Mesothelial cell of epicardium (in vitro differentiated cells): ENCODE measurements around the gene SLC1A1. TPM values are rescaled to one million over a fixed set of nuclear protein-coding genes. Genes with fewer than 3 reads are reported as not detected.

ENCODE experiments used
- DNase-seq, 2 experiments: peaks; one replicate each; pipeline ENCODE4 v3.0.0; 2021; ENCODE audit warnings: low spot score in 2 of 2; ENCODE audit not compliant: unreplicated experiment in 2 of 2
- H3K27ac Mint-ChIP-seq: 2 replicates; pipeline ENCODE4 v1.8.0; 2021; ENCODE audit warnings: mixed read lengths
- H3K27me3 Mint-ChIP-seq: 2 replicates; pipeline ENCODE4 v1.8.0; 2021; ENCODE audit warnings: low read depth, mixed read lengths
- H3K36me3 Mint-ChIP-seq: 2 replicates; pipeline ENCODE4 v1.8.0; 2021; ENCODE audit warnings: mixed read lengths
- H3K4me1 Mint-ChIP-seq: 2 replicates; pipeline ENCODE4 v1.8.0; 2021; ENCODE audit warnings: mixed read lengths
- H3K4me3 Mint-ChIP-seq: 2 replicates; pipeline ENCODE4 v1.8.0; 2021; ENCODE audit warnings: mild to moderate bottlenecking, moderate library complexity, mixed read lengths
- H3K9me3 Mint-ChIP-seq: 2 replicates; pipeline ENCODE4 v1.8.0; 2021; ENCODE audit warnings: mixed read lengths
- total RNA-seq: library from RNA; stranded (reverse); gene quantifications from 3 replicates; pipeline ENCODE4 v1.2.1, GENCODE V29; 2021
- TF ChIP-seq, protein P1 (sequence below): fragments of 200-600 bp; sonication (generic); IDR thresholded peaks from one replicate; pipeline ENCODE4 v1.5.0; 2021; ENCODE audit warnings: antibody characterized with exemption; ENCODE audit not compliant: unreplicated experiment

Gene SLC1A1
- total RNA-seq = 3.5 to 4.8 TPM (median 3.9 TPM) in 3 replicates

DNA sequence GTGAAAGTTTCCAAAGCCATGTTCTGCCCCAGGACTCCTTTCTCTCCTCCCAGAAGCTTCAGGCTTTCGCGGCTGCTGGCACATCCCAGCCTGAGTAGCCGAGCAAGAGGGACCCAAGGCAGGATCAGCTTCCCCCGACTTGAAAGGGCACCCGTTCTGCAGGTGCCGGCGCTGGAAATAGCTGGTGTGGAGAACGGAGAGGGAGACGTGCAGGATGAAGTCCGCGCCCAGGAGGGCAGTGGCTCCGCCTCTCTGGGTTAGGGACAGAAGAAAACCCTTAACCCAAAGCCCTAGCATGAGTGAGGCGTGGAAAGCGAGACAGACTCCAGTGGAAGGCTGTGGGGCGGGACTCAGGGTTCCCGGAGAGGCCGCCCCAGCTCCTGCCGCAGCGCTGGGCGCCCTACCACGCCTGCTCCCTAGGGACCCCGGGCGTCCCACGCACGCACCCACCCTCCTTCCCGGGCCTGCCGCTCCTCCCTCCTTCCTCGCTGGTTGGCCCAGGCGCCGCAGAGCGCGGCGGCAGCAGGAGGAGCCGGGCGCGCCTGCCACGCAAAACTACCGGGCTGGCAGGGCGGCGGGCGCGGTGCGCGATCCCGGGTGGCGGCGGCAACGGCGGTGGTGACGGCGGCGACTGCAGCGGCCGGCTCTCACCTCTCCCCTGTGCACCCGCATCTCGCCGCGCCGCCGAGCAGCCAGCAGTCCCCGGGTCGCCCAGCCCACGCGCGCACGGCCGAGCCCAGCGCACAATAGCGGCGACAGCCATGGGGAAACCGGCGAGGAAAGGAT lies at the start of gene SLC1A1:
Gene SLC1A1 (plus strand): TSS at position 550 of the 786 bp plus-strand sequence. CDS start 212 bp downstream, at position 762.
- H3K27ac Mint-ChIP-seq = no peak within 1 kb of the TSS
- H3K4me1 Mint-ChIP-seq = peaks cover 21% of the 10 kb centered on the region
- H3K4me3 Mint-ChIP-seq = peak within 1 kb of the TSS; percentile 87
- peak; percentile 30 to 72 for DNase-seq
- H3K36me3 Mint-ChIP-seq = no peaks in the 10 kb centered on the region
- TF ChIP-seq, protein P1, sequence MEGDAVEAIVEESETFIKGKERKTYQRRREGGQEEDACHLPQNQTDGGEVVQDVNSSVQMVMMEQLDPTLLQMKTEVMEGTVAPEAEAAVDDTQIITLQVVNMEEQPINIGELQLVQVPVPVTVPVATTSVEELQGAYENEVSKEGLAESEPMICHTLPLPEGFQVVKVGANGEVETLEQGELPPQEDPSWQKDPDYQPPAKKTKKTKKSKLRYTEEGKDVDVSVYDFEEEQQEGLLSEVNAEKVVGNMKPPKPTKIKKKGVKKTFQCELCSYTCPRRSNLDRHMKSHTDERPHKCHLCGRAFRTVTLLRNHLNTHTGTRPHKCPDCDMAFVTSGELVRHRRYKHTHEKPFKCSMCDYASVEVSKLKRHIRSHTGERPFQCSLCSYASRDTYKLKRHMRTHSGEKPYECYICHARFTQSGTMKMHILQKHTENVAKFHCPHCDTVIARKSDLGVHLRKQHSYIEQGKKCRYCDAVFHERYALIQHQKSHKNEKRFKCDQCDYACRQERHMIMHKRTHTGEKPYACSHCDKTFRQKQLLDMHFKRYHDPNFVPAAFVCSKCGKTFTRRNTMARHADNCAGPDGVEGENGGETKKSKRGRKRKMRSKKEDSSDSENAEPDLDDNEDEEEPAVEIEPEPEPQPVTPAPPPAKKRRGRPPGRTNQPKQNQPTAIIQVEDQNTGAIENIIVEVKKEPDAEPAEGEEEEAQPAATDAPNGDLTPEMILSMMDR = no peak
- H3K27me3 Mint-ChIP-seq = peaks cover 47% of the 10 kb centered on the region
- no peaks in the 10 kb centered on the region for H3K9me3 Mint-ChIP-seq

DNA sequence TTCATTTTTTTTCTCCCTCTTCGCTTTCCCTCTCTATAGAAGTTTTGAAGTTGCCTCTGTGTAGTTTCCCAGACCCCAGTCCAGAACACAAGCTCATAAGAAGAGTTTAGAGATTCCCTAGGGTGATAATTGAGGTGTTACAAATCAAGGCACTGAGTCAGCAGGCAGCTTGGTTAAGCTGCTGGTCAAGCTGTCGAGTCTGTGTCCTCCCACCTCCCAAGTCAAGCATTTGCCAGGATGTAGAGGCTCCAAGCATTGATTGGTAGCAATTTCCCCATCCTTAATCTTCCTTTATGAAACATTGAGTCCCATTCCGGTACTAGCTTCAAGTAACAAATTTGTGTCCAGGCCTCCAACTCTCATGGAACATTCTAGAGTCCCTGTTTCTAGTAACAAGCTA lies 47.5 kb upstream of the SLC1A1 start:
- no peak for DNase-seq
- Mint-ChIP-seq H3K27ac (no peak overlapping the region), H3K27me3 (no peaks in the 10 kb centered on the region), H3K9me3 (peaks cover 25% of the 10 kb centered on the region), H3K36me3 (no peaks in the 10 kb centered on the region), H3K4me1 (no peaks in the 10 kb centered on the region), H3K4me3 (no peak overlapping the region)
- TF ChIP-seq, protein P1 = no peak

DNA sequence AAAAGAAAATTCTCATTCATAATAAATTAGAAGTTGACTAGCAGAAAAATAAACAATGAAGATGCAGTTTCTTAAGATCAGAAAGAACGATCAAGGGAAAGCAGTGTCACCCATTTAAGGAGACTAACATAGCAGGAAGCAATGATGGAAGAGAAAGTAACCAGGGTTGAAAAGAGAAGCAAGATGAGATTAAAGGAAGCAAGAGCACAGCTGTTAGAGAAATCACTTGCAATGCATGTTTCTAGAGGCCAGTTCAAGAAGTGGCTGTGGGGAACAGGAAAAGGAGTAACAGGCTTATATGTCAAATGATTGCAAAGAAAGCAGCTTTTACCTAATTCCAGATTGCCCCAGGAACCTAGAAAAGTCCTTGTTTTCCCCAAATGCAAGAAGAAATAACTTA lies 46.8 kb upstream of the SLC1A1 start:
- H3K4me1 Mint-ChIP-seq = no peaks in the 10 kb centered on the region
- no peak for DNase-seq
- no peak overlapping the region for H3K27ac Mint-ChIP-seq
- no peak overlapping the region for H3K4me3 Mint-ChIP-seq
- H3K27me3 Mint-ChIP-seq = no peaks in the 10 kb centered on the region
- H3K36me3 Mint-ChIP-seq = no peaks in the 10 kb centered on the region
- TF ChIP-seq, protein P1 = no peak
- peaks cover 31% of the 10 kb centered on the region for H3K9me3 Mint-ChIP-seq

DNA sequence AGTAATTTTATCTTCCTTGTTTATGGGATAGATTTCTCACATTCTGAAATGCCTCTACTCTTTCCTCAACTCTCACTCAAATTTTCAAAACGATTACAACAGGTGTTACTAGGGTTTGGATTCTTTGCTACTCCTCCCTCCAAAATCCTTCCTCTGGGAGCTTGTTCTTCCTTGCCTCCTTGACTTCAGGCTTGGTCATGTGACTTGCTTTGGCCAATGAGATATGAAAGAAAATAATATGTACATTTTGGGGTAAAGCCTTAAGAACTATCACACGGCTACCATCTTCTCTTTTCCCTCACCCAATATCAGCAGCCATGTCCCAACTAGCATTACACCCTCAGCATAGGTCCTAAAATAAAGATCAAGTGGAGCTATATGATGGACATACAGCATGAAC lies 28.8 kb upstream of the SLC1A1 start:
- H3K4me1 Mint-ChIP-seq = no peaks in the 10 kb centered on the region
- no peak for DNase-seq

DNA sequence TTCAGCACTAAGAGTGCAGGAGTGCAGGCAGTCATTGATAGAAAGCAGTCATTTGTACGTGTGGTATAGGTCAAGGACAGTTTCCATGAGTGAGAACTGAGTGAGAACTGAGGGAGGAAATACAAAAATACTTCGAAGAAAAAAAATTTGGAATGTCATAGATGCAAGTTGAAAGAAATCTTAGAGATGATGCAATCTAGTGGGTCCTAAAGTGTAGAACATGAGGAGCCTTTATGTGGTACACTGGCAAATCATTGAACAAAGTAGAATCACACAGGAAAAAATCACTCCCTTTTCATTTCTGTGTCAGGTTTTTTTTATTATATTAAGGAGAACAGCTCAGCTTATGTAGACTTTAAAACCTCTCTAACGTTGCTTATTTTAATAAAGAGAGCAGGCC lies 26.4 kb upstream of the SLC1A1 start:
- Mint-ChIP-seq H3K27ac (no peak overlapping the region), H3K4me3 (no peak overlapping the region), H3K36me3 (no peaks in the 10 kb centered on the region), H3K9me3 (peaks cover 17% of the 10 kb centered on the region), H3K4me1 (no peaks in the 10 kb centered on the region), H3K27me3 (peaks cover 3% of the 10 kb centered on the region)
- TF ChIP-seq, protein P1 = no peak
- DNase-seq = no peak

More for the DNA sequence above, 28.8 kb upstream of the SLC1A1 start:
- H3K4me3 Mint-ChIP-seq = no peak overlapping the region
- H3K36me3 Mint-ChIP-seq = no peaks in the 10 kb centered on the region
- no peak overlapping the region for H3K27ac Mint-ChIP-seq
- peaks cover 7% of the 10 kb centered on the region for H3K9me3 Mint-ChIP-seq
- TF ChIP-seq, protein P1 = no peak
- H3K27me3 Mint-ChIP-seq = peaks cover 3% of the 10 kb centered on the region
